NCI-H446 (cell line): ENCODE data around the gene SHANK2.

Experiments
- DNase-seq, 2 experiments: peaks; one replicate each; lab custom pipeline; 2025; lab: John Stamatoyannopoulos, UW

SHANK2 gene

GRCh38 chr11:71202598-71202944, 49.8 kb downstream of the SHANK2 start:
- no peak for DNase-seq
